DOHH2 (cell line): Measurements from ENCODE around the gene PEX14.

Experiments used
- EZH2phosphoT487 ChIP-seq: fragments of 200-600 bp; sonication (generic); IDR thresholded peaks from 2 replicates; pipeline ENCODE4 v1.6.1; 2017; ENCODE audit warnings: borderline replicate concordance, mild to moderate bottlenecking, antibody characterized with exemption, low read length, moderate library complexity, mixed read lengths
- TF ChIP-seq, protein P1 (sequence below): fragments of 200-600 bp; sonication (generic); IDR thresholded peaks from one replicate; pipeline ENCODE4 v1.5.1; 2014; ENCODE audit warnings: antibody characterized with exemption, mild to moderate bottlenecking, low read depth, low read length; ENCODE audit not compliant: poor library complexity, severe bottlenecking

- TF ChIP-seq, protein P1, sequence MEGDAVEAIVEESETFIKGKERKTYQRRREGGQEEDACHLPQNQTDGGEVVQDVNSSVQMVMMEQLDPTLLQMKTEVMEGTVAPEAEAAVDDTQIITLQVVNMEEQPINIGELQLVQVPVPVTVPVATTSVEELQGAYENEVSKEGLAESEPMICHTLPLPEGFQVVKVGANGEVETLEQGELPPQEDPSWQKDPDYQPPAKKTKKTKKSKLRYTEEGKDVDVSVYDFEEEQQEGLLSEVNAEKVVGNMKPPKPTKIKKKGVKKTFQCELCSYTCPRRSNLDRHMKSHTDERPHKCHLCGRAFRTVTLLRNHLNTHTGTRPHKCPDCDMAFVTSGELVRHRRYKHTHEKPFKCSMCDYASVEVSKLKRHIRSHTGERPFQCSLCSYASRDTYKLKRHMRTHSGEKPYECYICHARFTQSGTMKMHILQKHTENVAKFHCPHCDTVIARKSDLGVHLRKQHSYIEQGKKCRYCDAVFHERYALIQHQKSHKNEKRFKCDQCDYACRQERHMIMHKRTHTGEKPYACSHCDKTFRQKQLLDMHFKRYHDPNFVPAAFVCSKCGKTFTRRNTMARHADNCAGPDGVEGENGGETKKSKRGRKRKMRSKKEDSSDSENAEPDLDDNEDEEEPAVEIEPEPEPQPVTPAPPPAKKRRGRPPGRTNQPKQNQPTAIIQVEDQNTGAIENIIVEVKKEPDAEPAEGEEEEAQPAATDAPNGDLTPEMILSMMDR, result no peak
- TF ChIP-seq EZH2phosphoT487, result no peak
These were observed 55.0 kb downstream of the PEX14 start for GRCh38 chr1:10529765-10530164.
